GM19351 (cell line): ENCODE measurements around the gene ERC2.
"Not testable (repeated sequence)": the region's sequence is repeated elsewhere in the genome, so short reads cannot be mapped to it uniquely, and the experiment has no call there.

Experiments used
- ATAC-seq: cut with Tn5 transposase; IDR thresholded peaks from one replicate; pipeline ENCODE4 v1.9.1; 2021; ENCODE audit warnings: mild to moderate bottlenecking, moderate library complexity; ENCODE audit not compliant: unreplicated experiment

The ERC2 gene

DNA sequence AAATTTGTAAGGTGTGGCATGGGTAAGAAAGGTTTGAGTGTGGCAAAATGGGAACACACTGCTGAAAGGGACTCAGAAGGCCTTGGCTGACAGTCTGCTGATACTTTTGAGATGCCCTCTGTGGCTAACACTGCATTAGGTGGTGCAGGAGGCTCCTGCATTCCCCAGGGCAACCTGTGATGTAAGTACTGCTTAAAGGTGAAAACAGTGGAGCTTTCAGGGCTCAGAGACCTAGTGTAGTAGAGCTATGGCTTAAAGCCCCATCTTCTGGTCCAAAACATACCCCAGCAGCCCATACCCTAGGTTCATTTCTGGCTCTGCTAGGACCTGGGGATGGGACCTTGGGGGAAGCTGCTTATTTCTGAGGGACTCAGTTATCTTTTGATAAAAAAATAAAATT is 374.1 kb downstream of the ERC2 start:
- no peak for ATAC-seq

DNA sequence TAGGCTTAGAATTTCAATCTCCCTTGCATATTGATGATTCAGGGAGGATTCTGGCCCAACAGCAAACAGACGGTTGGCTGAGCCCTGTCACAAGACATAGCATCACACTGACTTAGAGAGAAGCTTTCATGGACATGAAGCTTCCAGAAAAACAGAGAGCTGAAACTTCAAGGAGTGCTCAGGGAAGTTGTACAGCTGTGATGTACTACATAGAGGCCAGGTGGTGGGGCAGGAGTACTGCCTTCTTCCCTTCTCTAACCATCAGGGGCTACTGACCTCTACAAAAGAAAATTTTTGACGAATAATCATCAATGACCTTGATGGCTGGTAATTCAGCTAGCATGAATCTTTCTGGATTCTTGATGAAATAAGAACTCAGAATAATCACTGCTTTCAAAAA is 378.5 kb downstream of the ERC2 start:
- no peak for ATAC-seq

DNA sequence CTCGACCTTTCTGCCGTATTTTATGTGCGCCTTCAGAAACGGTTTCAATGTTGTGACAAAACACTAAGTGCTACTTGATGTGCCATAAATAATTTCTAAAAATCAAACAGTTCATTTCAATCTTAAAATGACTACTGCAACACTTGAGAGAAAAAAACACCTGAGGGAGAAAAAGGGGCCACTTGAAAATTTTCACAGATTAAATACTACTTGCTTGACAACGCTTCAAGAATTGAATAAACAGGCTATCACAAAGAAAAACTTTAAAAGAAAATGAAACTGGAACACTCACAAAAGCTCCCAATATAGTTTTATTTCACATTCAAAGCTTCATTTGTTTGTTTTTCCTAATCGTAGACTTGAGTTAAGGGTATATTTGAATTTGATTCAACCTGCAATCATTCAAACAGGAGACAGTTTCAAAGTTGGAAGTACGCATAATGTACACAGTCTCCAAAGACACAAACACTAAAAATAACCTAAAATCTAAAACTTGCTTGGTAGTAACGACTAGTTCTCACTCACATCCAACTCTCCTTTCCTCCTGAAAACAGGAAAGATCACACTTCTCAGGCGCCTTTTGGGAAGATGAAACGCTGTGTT is 380.7 kb downstream of the ERC2 start:
- no peak for ATAC-seq

DNA sequence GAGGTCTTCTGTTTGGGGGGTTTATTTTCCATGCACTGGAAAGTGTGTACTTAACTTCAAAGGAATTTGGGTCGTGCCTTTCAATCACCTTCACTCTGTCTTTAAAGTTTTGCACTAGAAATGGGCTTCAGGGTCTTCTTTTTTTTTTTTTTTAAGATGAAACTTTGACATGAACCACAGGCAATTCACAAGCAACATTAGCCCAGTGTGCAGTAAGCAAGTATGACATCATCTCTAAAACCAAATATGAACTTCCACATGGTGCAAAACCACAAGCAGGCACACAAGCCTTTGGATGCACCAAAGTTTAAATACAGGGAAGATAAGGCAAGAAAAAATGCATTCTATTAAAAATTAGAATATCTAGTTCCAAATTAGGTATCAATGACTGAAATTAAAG is 381.9 kb downstream of the ERC2 start:
- no peak for ATAC-seq

DNA sequence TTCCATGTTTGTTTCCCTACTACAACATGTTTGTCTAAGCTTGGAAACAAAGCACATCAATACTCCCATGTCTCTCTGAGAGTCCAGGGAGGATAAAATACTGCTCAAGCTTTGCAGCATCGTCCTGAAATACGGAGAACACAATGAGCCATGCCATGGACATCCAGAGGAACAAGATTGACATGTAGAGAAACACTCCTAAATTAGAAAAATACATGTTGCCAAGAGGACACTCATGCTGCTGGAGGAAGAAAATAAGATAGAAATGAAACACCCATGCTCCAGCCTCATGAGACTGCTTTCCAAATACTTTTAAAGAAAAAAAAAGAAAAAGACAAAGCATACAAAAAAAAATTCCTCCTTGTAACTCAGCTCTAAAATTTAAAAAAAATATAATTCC is 387.0 kb downstream of the ERC2 start:
- no peak for ATAC-seq

DNA sequence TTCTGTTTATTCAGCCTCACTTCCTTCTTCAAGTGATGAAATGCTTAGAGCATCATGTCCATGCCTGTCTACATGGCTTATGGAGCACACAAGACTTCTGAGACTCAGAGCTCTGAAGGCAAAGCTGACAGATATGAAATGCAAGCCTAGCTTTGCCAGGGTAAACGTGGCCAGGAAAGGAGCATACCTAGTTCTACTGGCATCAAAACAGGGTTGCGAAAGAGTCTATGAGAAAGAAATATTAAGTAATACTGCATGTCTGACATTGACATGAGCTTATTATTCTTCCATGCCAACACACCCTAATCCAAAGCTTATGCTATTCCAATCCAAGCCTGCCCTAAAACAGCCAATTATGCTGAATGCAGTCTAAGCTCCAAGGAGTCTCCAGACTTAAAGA is 391.5 kb downstream of the ERC2 start:
- no peak for ATAC-seq

DNA sequence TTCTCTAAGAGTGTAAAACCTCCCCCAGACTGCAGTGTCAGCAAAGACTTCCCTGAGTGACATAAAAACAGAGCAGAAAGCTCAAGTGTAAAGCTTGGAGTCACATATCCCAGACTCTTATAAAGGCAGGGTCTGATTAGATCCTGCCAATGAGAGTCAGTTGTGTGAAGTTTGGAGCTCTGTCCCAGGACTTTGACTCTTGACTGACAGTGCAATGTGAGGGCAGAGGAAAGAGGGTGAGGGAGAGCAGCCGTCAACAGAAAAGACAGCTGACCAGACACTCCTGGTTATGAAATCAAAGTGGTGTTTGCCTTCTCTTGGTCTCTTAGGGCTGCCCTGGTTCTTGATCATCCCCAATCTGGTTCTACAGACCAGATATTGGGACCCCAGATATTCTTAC is 393.2 kb downstream of the ERC2 start:
- no peak for ATAC-seq

DNA sequence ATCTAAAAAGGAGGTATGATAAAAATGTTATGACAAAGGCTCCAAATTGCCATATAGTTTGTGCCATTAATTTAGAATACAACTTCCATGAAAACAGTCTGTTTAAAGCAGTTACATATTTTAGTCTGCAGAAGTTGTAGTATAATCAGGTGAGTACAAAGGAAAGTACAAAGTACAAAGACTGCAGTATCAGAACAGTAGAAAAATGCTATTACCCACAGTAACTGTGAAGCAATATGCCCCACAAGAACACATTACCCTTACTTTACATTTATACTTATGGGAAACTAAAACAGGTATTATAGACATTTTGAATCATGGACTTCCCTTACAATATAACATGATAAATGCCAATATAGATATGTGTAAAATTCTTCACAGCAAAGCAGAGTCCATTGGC is 398.5 kb downstream of the ERC2 start:
- no peak for ATAC-seq

DNA sequence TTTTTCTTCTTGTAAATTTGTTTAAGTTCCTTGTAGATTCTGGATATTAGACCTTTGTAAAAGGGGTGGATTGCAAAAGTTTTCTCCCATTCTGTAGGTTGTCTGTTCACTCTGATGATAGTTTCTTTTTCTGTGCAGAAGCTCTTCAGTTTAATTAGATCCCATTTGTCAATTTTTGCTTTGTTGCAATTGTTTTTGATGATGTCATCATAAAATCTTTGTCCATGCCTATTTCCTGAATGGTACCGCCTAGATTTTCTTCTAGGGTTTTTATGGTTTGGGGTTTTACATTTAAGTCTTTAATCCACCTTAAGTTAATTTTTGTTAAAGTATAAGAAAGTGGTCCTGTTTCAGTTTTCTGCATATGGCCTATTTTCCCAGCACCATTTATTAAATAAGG is 401.9 kb downstream of the ERC2 start:
- ATAC-seq, result not testable (repeated sequence)

DNA sequence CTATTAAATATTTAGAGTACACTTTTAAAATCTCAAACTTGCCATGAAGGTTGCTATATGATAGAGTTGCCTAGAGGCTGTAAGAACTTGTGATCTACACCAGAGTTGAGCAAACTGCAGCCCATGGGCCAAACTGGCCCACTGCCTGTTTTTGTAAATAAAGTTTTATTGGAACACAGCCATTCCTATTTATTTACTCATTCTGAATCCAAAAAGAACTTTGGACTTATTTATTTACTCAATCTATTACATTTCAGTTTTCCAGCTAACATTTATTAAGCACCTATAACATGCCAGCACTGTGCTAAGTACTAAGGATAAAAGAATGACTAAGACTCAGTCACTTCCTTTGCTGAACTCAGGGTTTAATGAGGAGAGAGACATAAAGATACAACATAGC is 403.6 kb downstream of the ERC2 start:
- no peak for ATAC-seq

DNA sequence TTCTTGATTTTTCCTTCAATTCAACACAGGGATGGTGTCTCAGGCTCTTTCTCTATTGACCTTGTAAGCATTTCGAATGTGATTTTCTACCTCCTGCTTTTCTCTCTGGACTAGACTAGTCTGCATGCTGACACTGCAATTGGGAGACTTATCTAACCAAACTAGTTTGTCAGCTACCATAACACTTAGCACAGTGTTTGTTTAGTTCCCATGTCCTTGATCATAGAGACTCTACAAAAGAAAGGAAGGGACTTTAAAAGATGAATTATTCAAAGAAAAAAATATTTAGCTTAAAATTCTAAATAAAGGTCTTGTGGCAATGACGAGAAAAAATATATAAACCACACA is 407.0 kb downstream of the ERC2 start:
- ATAC-seq, result no peak

DNA sequence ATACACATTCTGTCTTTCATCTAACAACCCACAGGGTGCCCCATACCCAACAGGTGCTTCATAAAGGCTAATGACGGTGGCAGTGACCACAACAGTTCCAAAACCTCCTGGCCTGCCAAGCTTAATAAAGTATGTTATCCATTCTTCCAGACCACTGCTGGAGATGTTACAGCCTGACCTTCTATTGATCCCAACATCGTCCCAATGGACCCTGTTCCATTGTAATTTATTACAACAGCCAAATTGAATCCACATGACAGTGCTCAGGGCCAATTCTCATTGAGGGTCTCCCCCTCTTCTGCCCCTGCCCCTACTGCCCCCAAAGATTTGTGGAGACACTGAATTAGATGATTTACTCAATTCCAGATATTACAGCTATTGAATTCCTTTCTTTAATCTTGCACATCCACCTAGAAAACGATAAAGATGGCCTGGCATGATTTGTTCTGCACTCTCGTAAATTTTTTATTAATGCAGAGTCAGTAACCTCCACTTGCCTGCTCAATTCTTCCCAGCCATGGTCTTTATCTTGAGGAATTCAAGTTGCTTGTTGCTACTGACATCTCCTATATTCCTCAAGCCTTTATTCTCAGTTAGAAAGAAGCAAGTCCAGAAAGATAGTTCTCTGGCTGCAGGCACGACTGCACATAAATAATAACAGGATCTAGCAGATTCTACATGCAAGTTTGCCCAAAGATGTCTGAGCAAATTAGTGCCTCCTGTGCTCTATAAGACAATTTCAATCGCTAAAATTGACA is 407.6 kb downstream of the ERC2 start:
- no peak for ATAC-seq

DNA sequence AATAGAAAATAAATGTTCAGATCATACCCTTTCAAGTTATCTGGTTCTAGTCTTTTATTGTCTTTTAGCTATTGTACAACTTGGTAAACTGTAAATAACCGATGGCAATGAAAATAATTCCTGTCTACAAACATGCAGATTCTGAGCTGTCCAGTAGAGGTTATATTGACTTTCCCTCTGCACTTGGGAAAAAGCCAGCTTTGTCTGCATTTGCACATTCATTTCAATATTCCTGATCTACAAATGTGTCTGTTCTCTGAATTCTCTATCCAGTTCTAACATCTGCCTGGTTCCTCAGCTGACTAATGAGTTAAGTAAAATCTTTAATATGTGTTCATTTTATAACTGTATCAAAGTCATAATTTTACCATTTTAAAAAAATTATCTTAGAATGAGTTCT is 408.5 kb downstream of the ERC2 start:
- ATAC-seq, result no peak

DNA sequence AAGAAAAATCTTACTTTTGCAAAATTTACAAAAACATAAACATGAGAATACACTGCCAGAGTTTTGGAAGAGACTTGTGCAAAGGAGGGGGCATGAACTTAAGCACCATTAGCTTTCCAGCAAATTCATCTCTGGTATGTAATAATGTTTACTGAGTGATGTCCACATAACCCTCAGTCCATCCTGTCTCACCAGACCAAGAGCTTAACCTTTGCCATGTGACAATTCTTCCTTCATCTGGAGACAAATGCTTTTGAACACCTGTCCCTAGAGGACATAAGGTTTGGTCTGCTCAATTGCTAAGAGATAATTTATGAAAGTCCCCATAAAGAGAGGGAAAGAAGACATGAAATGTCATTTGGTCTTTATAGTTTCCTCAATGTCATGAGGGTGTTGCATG is 412.3 kb downstream of the ERC2 start:
- ATAC-seq, result no peak

DNA sequence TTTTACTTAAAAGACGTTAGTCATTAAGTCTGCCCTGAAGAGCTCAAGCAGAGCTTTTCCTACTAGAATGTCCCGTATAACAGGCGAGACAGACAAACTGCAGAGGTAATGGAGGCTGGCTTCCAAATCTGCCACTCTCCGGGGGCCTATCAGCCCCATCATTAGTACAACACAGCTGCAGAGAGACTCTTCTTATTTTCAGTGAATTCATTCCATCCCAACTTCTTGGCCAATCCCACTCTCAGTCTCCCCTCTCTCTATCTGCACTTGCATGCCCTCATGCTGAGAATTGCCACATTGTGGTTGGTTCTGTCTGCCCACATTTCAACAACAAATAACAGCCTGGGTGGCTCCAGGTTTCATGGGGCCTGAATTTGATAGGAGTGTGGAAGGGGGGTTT is 412.7 kb downstream of the ERC2 start:
- no peak for ATAC-seq

DNA sequence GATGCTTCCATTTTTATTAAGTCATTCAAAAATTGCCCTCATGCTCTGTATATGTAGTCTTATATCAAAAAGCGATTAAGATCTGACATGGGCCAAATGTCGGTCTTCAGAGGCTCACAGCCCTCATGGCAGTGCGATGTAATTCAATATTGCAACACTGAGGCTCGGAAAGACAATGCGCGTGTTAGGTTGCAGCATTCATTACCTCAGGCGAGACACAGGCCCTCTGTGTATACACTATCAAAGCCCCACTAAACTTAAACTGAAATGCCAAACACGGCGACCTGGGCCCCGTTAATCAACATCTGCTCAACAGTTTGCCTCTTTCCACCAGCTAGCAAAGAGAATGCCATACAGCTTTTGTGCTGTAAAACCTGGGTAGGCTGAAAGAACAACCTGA is 413.4 kb downstream of the ERC2 start:
- no peak for ATAC-seq

DNA sequence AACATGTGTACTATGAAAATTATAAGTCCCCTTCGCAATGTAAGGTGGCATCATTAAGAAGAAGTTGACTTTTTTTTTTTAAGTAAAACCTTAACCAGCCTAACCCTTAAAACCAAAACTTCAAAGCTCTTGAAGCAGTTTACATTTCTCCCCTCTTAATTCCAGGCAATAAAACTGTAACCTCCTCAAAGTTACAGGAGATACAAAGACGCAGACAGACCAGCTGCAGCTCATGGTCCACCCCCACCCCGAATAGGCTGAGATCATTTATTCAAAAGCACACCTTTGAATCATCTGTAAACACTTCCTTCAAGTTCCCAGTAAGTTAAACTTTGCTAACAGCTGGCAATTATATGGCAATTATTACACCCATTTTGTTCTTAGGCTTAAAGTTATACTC is 414.5 kb downstream of the ERC2 start:
- no peak for ATAC-seq

DNA sequence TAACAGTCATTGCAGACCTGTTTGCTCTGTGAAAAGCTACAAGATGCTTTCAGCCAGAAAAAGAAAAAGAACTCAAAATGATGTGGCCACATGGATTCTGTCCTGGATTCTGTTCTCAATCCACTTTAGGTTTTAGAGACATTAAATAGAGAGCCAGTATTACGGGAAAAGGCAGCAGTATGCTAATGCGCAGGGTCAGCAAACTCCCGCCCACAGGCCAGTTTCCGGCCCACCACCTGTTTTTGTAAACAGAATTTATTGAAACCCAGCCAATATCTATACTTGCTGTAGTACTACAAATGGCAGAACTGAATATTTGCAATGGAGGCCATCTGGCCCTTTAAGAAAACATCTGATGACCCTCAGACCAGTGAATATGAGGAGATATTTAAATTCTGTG is 416.1 kb downstream of the ERC2 start:
- ATAC-seq, result no peak

DNA sequence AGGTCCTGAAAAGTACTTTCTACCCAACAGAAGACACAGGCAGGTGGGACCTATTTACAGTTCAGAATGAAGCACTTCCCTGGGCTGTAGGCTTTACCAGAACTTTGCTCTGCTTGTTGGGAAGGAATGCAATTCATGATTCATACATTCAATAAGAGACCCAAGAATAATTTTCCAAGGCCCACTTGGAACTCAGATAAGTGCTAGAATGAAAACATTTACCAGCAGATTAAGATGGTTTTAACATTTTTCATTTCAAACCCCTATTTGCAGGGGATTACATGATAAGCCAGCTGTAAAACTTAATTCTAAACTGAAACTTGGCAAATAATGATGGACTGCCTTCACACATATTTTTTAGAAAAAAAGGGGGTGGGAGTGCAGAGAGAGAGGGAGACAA is 417.2 kb downstream of the ERC2 start:
- ATAC-seq, result no peak

DNA sequence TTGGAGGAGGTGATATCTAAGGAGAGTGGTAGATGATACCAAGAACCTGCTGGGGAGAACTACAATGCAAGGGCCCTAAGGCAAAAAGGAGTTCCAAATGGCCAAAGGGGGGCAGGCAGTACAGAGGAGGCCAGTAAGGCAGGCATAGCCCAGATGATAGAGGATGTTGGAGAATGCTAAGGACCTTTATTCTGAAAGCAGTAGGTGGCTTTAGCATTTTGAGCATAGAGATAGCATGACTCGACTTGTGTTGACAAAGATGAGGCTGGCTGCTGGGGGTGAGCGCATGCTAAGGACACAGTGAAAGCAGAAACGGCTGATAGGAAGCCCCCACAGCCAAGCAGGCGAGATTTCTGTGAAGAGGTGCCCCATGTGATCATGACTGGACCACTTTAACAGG is 419.3 kb downstream of the ERC2 start:
- no peak for ATAC-seq

DNA sequence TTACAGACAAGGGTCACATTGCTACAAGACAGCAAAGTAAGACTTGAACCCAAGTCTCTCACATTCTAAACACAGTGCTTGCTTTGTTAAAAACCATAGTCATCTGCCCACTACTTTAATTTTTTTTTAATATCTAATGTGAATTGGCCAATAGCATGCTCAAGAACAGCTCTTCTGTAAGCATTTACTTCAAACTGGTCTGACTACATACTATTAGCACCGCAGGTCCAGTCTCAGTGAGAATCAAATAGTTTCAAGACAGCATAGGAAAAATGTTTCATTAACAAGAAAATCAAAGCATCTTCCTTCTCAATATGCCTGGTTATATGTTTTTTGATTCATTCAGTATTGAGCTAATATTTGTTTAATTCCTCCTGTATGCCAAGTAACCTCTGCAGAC is 419.9 kb downstream of the ERC2 start:
- ATAC-seq, result no peak

DNA sequence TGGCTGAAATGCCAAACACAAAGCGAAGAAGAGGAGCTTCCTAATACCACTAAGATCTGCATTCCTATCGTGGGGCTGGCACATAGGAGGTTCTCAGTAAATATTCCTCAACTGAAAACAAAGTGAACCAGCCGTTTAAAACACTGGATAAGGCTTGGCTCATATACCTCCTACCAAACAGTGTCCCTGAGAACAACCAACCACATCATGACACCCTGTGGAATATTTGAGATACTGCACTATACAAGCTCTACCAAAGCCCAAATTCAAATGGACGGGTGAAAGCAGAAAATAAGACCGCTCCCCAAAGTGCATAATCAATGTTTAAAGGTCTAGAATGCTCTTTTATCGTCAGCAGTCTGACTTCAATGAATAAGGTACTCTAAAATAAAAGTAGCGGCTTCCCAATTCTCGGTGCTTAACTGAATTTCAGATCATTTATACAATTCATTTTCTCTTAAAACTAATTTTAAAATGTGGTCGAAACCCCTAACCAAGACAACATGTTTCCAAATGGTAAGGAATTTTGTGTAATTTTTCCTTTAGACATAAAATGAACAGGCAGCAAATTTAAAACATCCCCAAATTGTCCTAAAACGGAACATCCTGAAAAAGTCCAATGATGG is 425.8 kb downstream of the ERC2 start:
- peak; percentile 54 for ATAC-seq

DNA sequence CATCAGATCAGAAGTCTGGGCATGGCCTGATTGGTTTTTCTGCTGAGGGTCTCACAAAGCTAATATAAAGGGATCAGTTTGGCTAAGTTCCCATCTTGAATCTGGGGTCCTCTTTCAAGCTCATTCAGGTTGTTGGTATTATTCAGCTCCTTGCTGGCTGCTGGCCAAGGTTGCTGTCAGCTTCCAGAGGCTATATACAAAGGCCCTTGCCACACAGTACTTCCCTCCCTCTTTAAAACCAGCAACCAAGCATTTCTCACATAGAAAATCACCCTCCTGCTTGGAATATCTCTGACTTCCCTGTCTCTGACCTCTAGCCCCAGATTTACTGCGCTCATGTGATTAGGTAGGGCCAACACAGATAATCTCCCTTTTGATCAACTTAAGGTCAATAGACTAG is 442.9 kb downstream of the ERC2 start:
- ATAC-seq, result no peak
